Brain microvascular endothelial cell (primary cell): ENCODE results near the gene RNF208.

Experiments
- DNase-seq: peaks from one replicate; pipeline ENCODE4 v3.0.0-alpha.2; 2020
- H3K27ac ChIP-seq: fragments of 250-450 bp; sonication (Bioruptor Pico); 2 replicates; pipeline ENCODE4 v1.5.1; 2020; ENCODE audit warnings: mild to moderate bottlenecking, moderate library complexity
- H3K27me3 ChIP-seq: fragments of 250-450 bp; sonication (Bioruptor Pico); replicated peaks from 2 replicates; pipeline ENCODE4 v1.5.1; 2020; ENCODE audit warnings: mild to moderate bottlenecking
- H3K36me3 ChIP-seq: fragments of 250-450 bp; sonication (Bioruptor Pico); replicated peaks from 2 replicates; pipeline ENCODE4 v1.5.1; 2020; ENCODE audit warnings: mild to moderate bottlenecking
- H3K4me3 ChIP-seq: 2 replicates; pipeline ENCODE4 v1.5.1; 2011; ENCODE audit warnings: low read depth, mild to moderate bottlenecking, control low read depth, low read length, moderate library complexity
- CTCF ChIP-seq: IDR thresholded peaks from 2 replicates; pipeline ENCODE4 v1.5.1; 2011; ENCODE audit warnings: low read depth, mild to moderate bottlenecking, moderate library complexity, low read length, control low read depth, inconsistent platforms; ENCODE audit errors: missing control alignments
- in situ Hi-C: cut with HindIII; loops from 2 replicates; pipeline ENCODE4 v1.10.0; 2017; ENCODE audit warnings: low sequenced_read_pairs, low pct_ligation_motif_present

The RNF208 gene

GRCh38 chr9:137251490-137252268 lies 29.6 kb upstream of the RNF208 start:
- no peak for DNase-seq
- H3K4me3 ChIP-seq: no peak overlapping the region
- peaks cover 5% of the 10 kb centered on the region for H3K36me3 ChIP-seq
- in situ Hi-C loops: no loop called here
- no peak for TF ChIP-seq CTCF
- no peak overlapping the region for H3K27ac ChIP-seq
- no peaks in the 10 kb centered on the region for H3K27me3 ChIP-seq

GRCh38 chr9:137251194-137251461 lies 29.1 kb upstream of the RNF208 start, which contains the start of gene STPG3:
Gene STPG3 (plus strand): TSS chr9:137251286. CDS start chr9:137251287, 1 bp downstream.
- H3K36me3 ChIP-seq: no peaks in the 10 kb centered on the region
- in situ Hi-C loops: no loop called here
- no peak for TF ChIP-seq CTCF
- no peak within 1 kb of the TSS for H3K27ac ChIP-seq
- no peaks in the 10 kb centered on the region for H3K27me3 ChIP-seq
- H3K4me3 ChIP-seq: no peak within 1 kb of the TSS
- DNase-seq: no peak

- Histone ChIP-seq H3K27ac (no peak overlapping the region), H3K36me3 (no peaks in the 10 kb centered on the region), H3K27me3 (no peaks in the 10 kb centered on the region), H3K4me3 (no peak overlapping the region)
- TF ChIP-seq CTCF: no peak
- no peak for DNase-seq
- in situ Hi-C loops: no loop called here
Observed at GRCh38 chr9:137250329-137251193, 28.5 kb upstream of the RNF208 start.

GRCh38 chr9:137247916-137248175 lies 25.8 kb upstream of the RNF208 start:
- in situ Hi-C loops: no loop called here
- Histone ChIP-seq H3K27ac (no peak overlapping the region), H3K36me3 (peaks cover 12% of the 10 kb centered on the region), H3K27me3 (no peaks in the 10 kb centered on the region), H3K4me3 (no peak overlapping the region)
- no peak for DNase-seq
- no peak for TF ChIP-seq CTCF

GRCh38 chr9:137247135-137247915 lies 25.3 kb upstream of the RNF208 start:
- Histone ChIP-seq H3K27me3 (no peaks in the 10 kb centered on the region), H3K4me3 (no peak overlapping the region), H3K27ac (no peak overlapping the region), H3K36me3 (peaks cover 17% of the 10 kb centered on the region)
- TF ChIP-seq CTCF: no peak
- in situ Hi-C loops: no loop called here
- DNase-seq: no peak
